HEK293T (cell line): ENCODE data around the gene MYL7.

Experiments
- BHLHE40 ChIP-seq: fragments of 450-650 bp; IDR thresholded peaks from 2 replicates; pipeline ENCODE4 v1.6.1; 2016; ENCODE audit warnings: mild to moderate bottlenecking, moderate library complexity, borderline replicate concordance
- ELF4 ChIP-seq: fragments of 450-650 bp; IDR thresholded peaks from 2 replicates; pipeline ENCODE4 v1.6.1; 2017; ENCODE audit warnings: antibody characterized with exemption
- FOXA1 ChIP-seq: fragments of 450-650 bp; IDR thresholded peaks from 2 replicates; pipeline ENCODE4 v1.6.1; 2016; ENCODE audit warnings: mild to moderate bottlenecking
- FOXK2 ChIP-seq: fragments of 450-650 bp; IDR thresholded peaks from 2 replicates; pipeline ENCODE4 v1.6.1; 2016; ENCODE audit warnings: mild to moderate bottlenecking
- L3MBTL2 ChIP-seq: fragments of 450-650 bp; conservative IDR thresholded peaks from 2 replicates; pipeline ENCODE4 v1.6.1; 2016; ENCODE audit warnings: mild to moderate bottlenecking
- SP1 ChIP-seq: fragments of 450-650 bp; IDR thresholded peaks from 2 replicates; pipeline ENCODE4 v1.6.1; 2017
- SUZ12 ChIP-seq: fragments of 450-650 bp; IDR thresholded peaks from 2 replicates; pipeline ENCODE4 v1.6.1; 2016; ENCODE audit warnings: mild to moderate bottlenecking
- TARDBP ChIP-seq: fragments of 450-650 bp; IDR thresholded peaks from 2 replicates; pipeline ENCODE4 v1.6.1; 2016
- ZNF384 ChIP-seq: fragments of 450-650 bp; IDR thresholded peaks from 2 replicates; pipeline ENCODE4 v1.6.1; 2016

DNA sequence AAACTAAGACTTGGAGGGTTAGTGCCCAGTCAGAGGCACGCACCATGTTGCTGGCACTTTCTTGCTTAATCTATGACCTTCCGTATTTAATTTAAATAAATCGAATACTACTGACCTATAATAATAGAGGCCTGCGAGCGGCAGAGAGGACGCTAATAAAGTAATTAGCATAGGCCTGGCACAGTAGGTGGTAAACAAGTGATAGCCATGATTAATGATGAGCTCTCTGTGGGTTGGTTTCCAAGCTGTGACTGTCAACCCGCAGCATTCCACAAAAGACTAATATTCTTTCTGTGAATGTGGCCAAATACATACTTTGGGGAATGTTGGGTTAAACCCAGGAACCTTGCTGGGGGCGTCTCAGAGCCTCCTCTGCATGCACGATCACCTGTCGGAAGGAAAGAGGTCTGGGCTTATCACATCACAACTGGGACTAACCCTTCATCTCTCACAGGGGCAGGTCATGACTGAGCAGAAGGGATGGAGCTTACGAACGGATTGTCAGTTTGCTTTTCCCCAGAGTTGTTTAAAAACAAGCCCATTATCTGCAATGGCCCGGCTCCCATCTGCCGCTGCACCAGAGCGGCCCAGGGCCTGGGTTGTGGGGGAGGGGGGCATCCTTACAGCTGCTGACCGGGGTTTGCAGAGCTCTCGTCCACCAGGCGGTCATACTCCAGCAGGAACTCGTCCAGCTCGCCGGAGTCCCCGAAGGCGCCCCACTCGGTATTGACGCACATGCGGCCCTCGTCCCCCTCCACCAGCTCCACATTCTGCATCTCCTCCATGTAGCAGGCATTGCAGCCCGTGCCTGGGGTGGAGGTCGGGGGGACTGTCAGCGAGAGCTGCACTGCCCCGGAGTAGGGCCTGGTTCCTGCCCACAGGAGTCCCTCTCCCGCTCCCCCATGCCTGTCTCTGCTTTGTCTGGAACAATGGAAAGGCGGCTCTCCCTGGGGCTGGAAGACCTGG, 6.2 kb upstream of the MYL7 start:
- TF ChIP-seq ZNF384: no peak
- no peak for TF ChIP-seq ELF4
- no peak for TF ChIP-seq SUZ12
- TF ChIP-seq FOXA1: no peak
- TF ChIP-seq SP1: no peak
- TF ChIP-seq TARDBP: no peak
- TF ChIP-seq FOXK2: no peak
- no peak for TF ChIP-seq BHLHE40
- no peak for TF ChIP-seq L3MBTL2
